CD14-positive monocyte (primary cell): Measurements from ENCODE around the gene SORD. TPM values are rescaled to one million over a fixed set of nuclear protein-coding genes. Genes with fewer than 3 reads are reported as not detected.

Experiments used
- DNase-seq, 3 donors: peaks; one replicate each; pipeline ENCODE4 v3.0.0-alpha.2; 2011 to 2022
- H2AFZ ChIP-seq: 2 replicates; pipeline ENCODE4 v1.6.0; 2012; ENCODE audit warnings: mild to moderate bottlenecking, low read depth, low read length, inconsistent platforms; ENCODE audit not compliant: insufficient read depth, poor library complexity, severe bottlenecking
- H3K27ac ChIP-seq, 2 donors: 1 replicate in 1 of 2; 2 replicates in 1 of 2; pipeline ENCODE4 v1.5.1; 2012 to 2013; ENCODE audit warnings: low read length in 2 of 2, control low read depth in 1 of 2, inconsistent platforms in 1 of 2, low read depth in 1 of 2, mild to moderate bottlenecking in 1 of 2
- H3K27me3 ChIP-seq, 2 donors: one replicate each; pipeline versions ENCODE4 v1.6.0 to v1.6.1; 2011 to 2013; ENCODE audit warnings: low read length in 2 of 2; ENCODE audit not compliant: control insufficient read depth in 2 of 2, insufficient read depth in 2 of 2
- H3K36me3 ChIP-seq, 2 donors: replicated peaks in 1 of 2; 1 replicate in 1 of 2; 2 replicates in 1 of 2; pipeline versions ENCODE4 v1.5.1 to v1.6.1; 2012 to 2013; ENCODE audit warnings: low read length in 2 of 2, control low read depth in 1 of 2, inconsistent platforms in 1 of 2, mild to moderate bottlenecking in 1 of 2; ENCODE audit not compliant: insufficient read depth in 2 of 2, control insufficient read depth in 1 of 2
- H3K4me1 ChIP-seq, 2 donors: 1 replicate in 1 of 2; 2 replicates in 1 of 2; pipeline versions ENCODE4 v1.5.1 to v1.6.1; 2012 to 2013; ENCODE audit warnings: low read length in 2 of 2, control low read depth in 1 of 2, inconsistent platforms in 1 of 2, mild to moderate bottlenecking in 1 of 2, moderate library complexity in 1 of 2; ENCODE audit not compliant: insufficient read depth in 2 of 2, control insufficient read depth in 1 of 2
- H3K4me2 ChIP-seq: replicated peaks from 2 replicates; pipeline ENCODE3; 2012; ENCODE audit warnings: low read length, moderate library complexity, mild to moderate bottlenecking; ENCODE audit not compliant: poor library complexity, severe bottlenecking; ENCODE audit errors: extremely low read depth
- H3K4me3 ChIP-seq, 3 experiments: fragments of 200-600 bp in 1 of 3; sonication (generic) in 1 of 3; replicated peaks in 1 of 3; 1 replicate in 2 of 3; 2 replicates in 1 of 3; pipeline ENCODE4 v1.5.1; 2011 to 2013; ENCODE audit warnings: low read length in 3 of 3, mild to moderate bottlenecking in 3 of 3, control low read depth in 2 of 3, low read depth in 2 of 3, inconsistent platforms in 1 of 3, moderate library complexity in 1 of 3
- H3K79me2 ChIP-seq: 2 replicates; pipeline ENCODE4 v1.6.0; 2012; ENCODE audit warnings: mild to moderate bottlenecking, control low read depth, inconsistent platforms, low read length, moderate library complexity; ENCODE audit not compliant: insufficient read depth
- H3K9ac ChIP-seq: 2 replicates; pipeline ENCODE4 v1.6.0; 2017; ENCODE audit warnings: low read length, mild to moderate bottlenecking; ENCODE audit not compliant: insufficient read depth, poor library complexity, severe bottlenecking
- H3K9me3 ChIP-seq, 2 donors: replicated peaks in 1 of 2; 1 replicate in 1 of 2; 2 replicates in 1 of 2; pipeline versions ENCODE4 v1.5.1 to v1.6.1; 2012 to 2013; ENCODE audit warnings: low read length in 2 of 2, control low read depth in 1 of 2; ENCODE audit not compliant: control insufficient read depth in 1 of 2, insufficient read depth in 1 of 2
- H4K20me1 ChIP-seq: 2 replicates; pipeline ENCODE4 v1.6.0; 2012; ENCODE audit warnings: mild to moderate bottlenecking, low read length, control low read depth, moderate library complexity; ENCODE audit not compliant: insufficient read depth
- H3K27ac Mint-ChIP-seq, 7 donors: one replicate each; pipeline ENCODE4 v1.8.0; 2020; ENCODE audit warnings: mild to moderate bottlenecking in 7 of 7, mixed read lengths in 7 of 7, moderate library complexity in 6 of 7, inconsistent platforms in 2 of 7
- H3K27me3 Mint-ChIP-seq, 3 donors: one replicate each; pipeline ENCODE4 v1.8.0; 2021 to 2022; ENCODE audit warnings: low read depth in 3 of 3, mild to moderate bottlenecking in 3 of 3, mixed read lengths in 3 of 3, moderate library complexity in 3 of 3, inconsistent platforms in 1 of 3
- H3K36me3 Mint-ChIP-seq, 2 donors: one replicate each; pipeline ENCODE4 v1.8.0; 2020; ENCODE audit warnings: mixed read lengths in 2 of 2, inconsistent platforms in 1 of 2, mild to moderate bottlenecking in 1 of 2
- H3K4me1 Mint-ChIP-seq: one replicate; pipeline ENCODE4 v1.8.0; 2020; ENCODE audit warnings: mild to moderate bottlenecking, mixed read lengths
- H3K4me3 Mint-ChIP-seq, 2 donors: one replicate each; pipeline ENCODE4 v1.8.0; 2020; ENCODE audit warnings: mild to moderate bottlenecking in 2 of 2, mixed read lengths in 2 of 2, moderate library complexity in 1 of 2
- H3K9me3 Mint-ChIP-seq, 7 donors: one replicate each; pipeline ENCODE4 v1.8.0; 2020 to 2022; ENCODE audit warnings: mixed read lengths in 7 of 7, mild to moderate bottlenecking in 6 of 7, moderate library complexity in 6 of 7, inconsistent platforms in 2 of 7
- WGBS: methylation state at CpG from one replicate; pipeline ENCODE4 v1.1.5; 2013; ENCODE audit warnings: missing lambda C conversion rate; ENCODE audit not compliant: insufficient coverage; 5-methylcytosine and 5-hydroxymethylcytosine counted together
- intact Hi-C, 2 donors: fragments of 100-400 bp; cut with micrococcal nuclease; formaldehyde crosslinking; loops; one replicate each; pipeline versions ENCODE4 v1.15.0 to v1.15.1; 2023
- polyA plus RNA-seq, 3 donors: library from polyadenylated mRNA; depleted of rRNA in 1 of 3; unstranded in 2 of 3; stranded (reverse) in 1 of 3; fragments of 300-500 nt in 2 of 3; fragments of >200 nt in 1 of 3; fragmentation: Illumina TruSeq in 2 of 3; gene quantifications; 1 replicate in 2 of 3; 2 replicates in 1 of 3; pipeline ENCODE4 v1.2.3, GENCODE V29; 2012 to 2021
- TF ChIP-seq, protein P1 (sequence below): fragments of 200-600 bp; IDR thresholded peaks from one replicate; pipeline ENCODE4 v1.8.0; 2022; ENCODE audit warnings: antibody characterized with exemption, mild to moderate bottlenecking

Gene SORD
- polyA plus RNA-seq, 3 donors: 17.9 to 22.6 (median 21.7) TPM

DNA sequence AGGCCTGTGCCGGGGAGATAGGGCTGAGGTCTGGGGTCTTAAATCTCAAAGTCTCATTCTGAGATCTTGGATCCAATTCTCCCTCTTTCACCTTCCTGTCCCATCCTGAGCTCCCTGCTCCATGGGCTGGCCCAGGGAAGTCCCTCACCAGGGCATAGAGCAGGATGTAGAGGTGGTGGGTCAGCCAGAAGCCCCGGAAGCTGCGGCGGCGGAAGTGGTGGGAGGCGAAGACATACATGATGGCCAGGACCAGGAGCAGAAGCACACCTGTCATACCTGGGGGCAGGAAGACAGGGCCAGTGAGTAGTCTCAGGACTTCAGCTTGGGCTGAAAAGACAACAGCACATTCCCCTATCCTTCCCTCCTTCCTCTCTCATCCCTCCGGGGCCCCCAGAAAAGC lies 74.5 kb downstream of the SORD start:
- Histone ChIP-seq H3K27ac (no peak overlapping the region), H3K36me3 (no peaks in the 10 kb centered on the region), H3K79me2 (no peaks in the 10 kb centered on the region), H3K4me2 (no peak overlapping the region), H2AFZ (no peak overlapping the region), H3K9ac (no peak overlapping the region), H3K27me3 (no peaks in the 10 kb centered on the region), H3K4me1 (no peaks in the 10 kb centered on the region), H4K20me1 (no peaks in the 10 kb centered on the region), H3K9me3 (no peaks in the 10 kb centered on the region), H3K4me3 (no peak overlapping the region)
- H3K4me1 Mint-ChIP-seq: peaks cover 2% of the 10 kb centered on the region
- no peaks in the 10 kb centered on the region for H3K36me3 Mint-ChIP-seq
- peaks cover 0 to 2% (median 0%) of the 10 kb centered on the region in 7 donors for H3K9me3 Mint-ChIP-seq
- no peak overlapping the region for H3K27ac Mint-ChIP-seq
- intact Hi-C loops: no loop called here
- TF ChIP-seq, protein P1, sequence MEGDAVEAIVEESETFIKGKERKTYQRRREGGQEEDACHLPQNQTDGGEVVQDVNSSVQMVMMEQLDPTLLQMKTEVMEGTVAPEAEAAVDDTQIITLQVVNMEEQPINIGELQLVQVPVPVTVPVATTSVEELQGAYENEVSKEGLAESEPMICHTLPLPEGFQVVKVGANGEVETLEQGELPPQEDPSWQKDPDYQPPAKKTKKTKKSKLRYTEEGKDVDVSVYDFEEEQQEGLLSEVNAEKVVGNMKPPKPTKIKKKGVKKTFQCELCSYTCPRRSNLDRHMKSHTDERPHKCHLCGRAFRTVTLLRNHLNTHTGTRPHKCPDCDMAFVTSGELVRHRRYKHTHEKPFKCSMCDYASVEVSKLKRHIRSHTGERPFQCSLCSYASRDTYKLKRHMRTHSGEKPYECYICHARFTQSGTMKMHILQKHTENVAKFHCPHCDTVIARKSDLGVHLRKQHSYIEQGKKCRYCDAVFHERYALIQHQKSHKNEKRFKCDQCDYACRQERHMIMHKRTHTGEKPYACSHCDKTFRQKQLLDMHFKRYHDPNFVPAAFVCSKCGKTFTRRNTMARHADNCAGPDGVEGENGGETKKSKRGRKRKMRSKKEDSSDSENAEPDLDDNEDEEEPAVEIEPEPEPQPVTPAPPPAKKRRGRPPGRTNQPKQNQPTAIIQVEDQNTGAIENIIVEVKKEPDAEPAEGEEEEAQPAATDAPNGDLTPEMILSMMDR: no peak
- H3K27me3 Mint-ChIP-seq: peaks cover 4 to 6% (median 6%) of the 10 kb centered on the region in 3 donors
- no peak for DNase-seq
- WGBS: 100% methylated on average over 5 of the region's 7 CpGs
- H3K4me3 Mint-ChIP-seq: no peak overlapping the region

DNA sequence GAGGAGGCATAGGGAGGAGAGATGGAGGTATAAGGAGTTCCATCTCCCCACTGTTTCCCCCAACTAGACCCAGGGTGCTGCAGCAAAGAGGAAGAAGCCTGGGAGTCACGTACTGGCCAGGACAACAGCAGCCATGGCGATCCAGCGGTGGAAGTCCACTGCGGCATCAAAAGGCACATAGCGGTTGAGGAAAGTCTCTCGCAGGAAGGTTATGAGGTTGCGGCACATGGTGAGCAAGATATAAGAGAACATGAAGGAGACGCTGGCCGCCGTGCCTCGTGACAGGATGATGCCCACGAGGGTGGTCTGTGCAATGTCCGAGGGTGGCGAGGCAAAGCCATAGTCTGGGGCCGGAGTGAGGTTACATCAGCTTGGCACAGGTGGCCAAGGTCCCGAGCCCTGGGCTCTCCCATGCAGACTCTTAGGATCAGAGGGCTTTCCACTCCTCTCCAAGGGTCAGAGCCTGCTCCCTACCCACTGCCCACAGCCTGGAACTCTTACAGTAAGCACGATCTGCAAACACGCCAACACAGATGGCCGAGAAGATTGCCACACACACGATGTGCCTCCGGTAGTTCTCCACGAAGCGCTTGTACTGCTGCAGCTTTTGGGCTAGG lies 76.7 kb downstream of the SORD start:
- H3K27me3 ChIP-seq: no peaks in the 10 kb centered on the region
- H3K9me3 ChIP-seq: no peaks in the 10 kb centered on the region
- no peaks in the 10 kb centered on the region for H3K79me2 ChIP-seq
- no peak overlapping the region for H3K4me2 ChIP-seq
- H3K27ac ChIP-seq: no peak overlapping the region
- no peaks in the 10 kb centered on the region for H4K20me1 ChIP-seq
- Mint-ChIP-seq H3K27ac (no peak overlapping the region), H3K4me1 (no peaks in the 10 kb centered on the region), H3K27me3 (peaks cover 1 to 9% (median 8%) of the 10 kb centered on the region in 3 donors), H3K9me3 (peaks cover 0 to 2% (median 0%) of the 10 kb centered on the region in 7 donors), H3K36me3 (no peaks in the 10 kb centered on the region), H3K4me3 (no peak overlapping the region)
- DNase-seq: no peak
- H3K4me3 ChIP-seq: no peak overlapping the region
- intact Hi-C loops: no loop called here
- no peak overlapping the region for H3K9ac ChIP-seq
- TF ChIP-seq, protein P1: no peak
- no peaks in the 10 kb centered on the region for H3K36me3 ChIP-seq
- no peaks in the 10 kb centered on the region for H3K4me1 ChIP-seq
- 85% methylated on average over 23 of the region's 23 CpGs for WGBS
- H2AFZ ChIP-seq: no peak overlapping the region
